Gastroesophageal sphincter (tissue), 3 donors: ENCODE measurements around the gene MAG.

Source experiments
- POLR2AphosphoS5 ChIP-seq: sonication (generic); formaldehyde crosslinking; IDR thresholded peaks from one replicate; pipeline ENCODE4 v1.6.1; 2017; ENCODE audit warnings: antibody characterized with exemption
- TF ChIP-seq, protein P1 (sequence below), 4 experiments: fragments of 200-600 bp in 2 of 4; fragments of 450-650 bp in 2 of 4; sonication (generic) in 1 of 4; IDR thresholded peaks; one replicate each; pipeline ENCODE4 v1.5.1; 2017 to 2019; ENCODE audit warnings: antibody characterized with exemption in 4 of 4, mild to moderate bottlenecking in 2 of 4, moderate library complexity in 2 of 4

DNA sequence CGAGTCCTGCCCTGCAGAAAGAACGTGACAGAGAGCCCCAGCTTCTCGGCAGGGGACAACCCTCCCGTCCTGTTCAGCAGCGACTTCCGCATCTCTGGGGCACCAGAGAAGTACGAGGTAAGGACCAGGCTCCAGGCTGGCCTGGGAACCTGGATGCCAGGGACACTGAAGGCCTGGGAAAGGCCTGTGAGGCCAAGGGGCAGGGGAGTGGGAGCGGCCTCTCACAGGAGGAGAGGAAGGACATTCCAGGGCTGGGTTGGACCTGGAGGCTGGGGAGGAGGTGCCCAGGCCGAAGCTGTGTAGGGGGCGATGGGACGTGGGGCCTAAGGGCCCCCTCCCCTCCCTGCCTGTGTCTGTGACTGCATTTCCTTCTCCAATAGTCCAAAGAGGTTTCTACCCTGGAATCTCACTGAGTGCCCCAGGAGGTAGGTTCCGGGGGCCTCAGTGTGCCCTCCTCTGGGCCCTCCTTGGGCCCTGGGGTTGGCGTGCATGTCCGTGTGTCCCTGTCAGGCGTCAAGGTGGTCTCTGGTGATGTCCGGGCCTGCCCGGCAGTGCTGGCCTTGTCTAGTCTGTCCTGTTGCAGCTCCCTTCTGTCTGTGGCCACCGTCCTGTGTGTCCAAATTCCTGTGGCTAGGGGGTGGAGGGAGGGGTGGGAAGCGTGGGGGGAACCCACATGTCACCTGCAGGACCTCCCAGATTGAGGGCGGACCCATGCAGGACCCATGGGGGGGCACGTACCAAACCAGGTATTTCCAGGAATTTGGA is 20.1 kb downstream of the MAG start:
- TF ChIP-seq, protein P1, sequence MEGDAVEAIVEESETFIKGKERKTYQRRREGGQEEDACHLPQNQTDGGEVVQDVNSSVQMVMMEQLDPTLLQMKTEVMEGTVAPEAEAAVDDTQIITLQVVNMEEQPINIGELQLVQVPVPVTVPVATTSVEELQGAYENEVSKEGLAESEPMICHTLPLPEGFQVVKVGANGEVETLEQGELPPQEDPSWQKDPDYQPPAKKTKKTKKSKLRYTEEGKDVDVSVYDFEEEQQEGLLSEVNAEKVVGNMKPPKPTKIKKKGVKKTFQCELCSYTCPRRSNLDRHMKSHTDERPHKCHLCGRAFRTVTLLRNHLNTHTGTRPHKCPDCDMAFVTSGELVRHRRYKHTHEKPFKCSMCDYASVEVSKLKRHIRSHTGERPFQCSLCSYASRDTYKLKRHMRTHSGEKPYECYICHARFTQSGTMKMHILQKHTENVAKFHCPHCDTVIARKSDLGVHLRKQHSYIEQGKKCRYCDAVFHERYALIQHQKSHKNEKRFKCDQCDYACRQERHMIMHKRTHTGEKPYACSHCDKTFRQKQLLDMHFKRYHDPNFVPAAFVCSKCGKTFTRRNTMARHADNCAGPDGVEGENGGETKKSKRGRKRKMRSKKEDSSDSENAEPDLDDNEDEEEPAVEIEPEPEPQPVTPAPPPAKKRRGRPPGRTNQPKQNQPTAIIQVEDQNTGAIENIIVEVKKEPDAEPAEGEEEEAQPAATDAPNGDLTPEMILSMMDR (IDR thresholded peaks at IDR 0.05): no peak
- TF ChIP-seq POLR2AphosphoS5: no peak
